A673 (cell line): ENCODE results near the gene CASTOR2.

ENCODE experiments used
- EZH2 ChIP-seq: fragments of 200-600 bp; sonication (generic); IDR thresholded peaks from 2 replicates; pipeline ENCODE4 v1.6.1; 2017; ENCODE audit warnings: borderline replicate concordance, low read depth, mild to moderate bottlenecking, mixed read lengths, antibody characterized with exemption, low read length; ENCODE audit not compliant: poor library complexity, severe bottlenecking
- TF ChIP-seq, protein P1 (sequence below): fragments of 300-800, 200-600 bp; sonication (generic); conservative IDR thresholded peaks from 2 replicates; pipeline ENCODE4 v1.5.1; 2017; ENCODE audit warnings: low read depth, mild to moderate bottlenecking, antibody characterized with exemption, low read length, moderate library complexity, mixed read lengths

- TF ChIP-seq EZH2: no peak
- TF ChIP-seq, protein P1, sequence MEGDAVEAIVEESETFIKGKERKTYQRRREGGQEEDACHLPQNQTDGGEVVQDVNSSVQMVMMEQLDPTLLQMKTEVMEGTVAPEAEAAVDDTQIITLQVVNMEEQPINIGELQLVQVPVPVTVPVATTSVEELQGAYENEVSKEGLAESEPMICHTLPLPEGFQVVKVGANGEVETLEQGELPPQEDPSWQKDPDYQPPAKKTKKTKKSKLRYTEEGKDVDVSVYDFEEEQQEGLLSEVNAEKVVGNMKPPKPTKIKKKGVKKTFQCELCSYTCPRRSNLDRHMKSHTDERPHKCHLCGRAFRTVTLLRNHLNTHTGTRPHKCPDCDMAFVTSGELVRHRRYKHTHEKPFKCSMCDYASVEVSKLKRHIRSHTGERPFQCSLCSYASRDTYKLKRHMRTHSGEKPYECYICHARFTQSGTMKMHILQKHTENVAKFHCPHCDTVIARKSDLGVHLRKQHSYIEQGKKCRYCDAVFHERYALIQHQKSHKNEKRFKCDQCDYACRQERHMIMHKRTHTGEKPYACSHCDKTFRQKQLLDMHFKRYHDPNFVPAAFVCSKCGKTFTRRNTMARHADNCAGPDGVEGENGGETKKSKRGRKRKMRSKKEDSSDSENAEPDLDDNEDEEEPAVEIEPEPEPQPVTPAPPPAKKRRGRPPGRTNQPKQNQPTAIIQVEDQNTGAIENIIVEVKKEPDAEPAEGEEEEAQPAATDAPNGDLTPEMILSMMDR: no peak
These were observed 100.3 kb downstream of the CASTOR2 start for GRCh38 chr7:75064801-75065200.
